SIG-M5 treated with dmso at 0.1 percent for 504 hours (cell line): ENCODE data around the gene LGALS9B.
"Not testable (repeated sequence)": the region's sequence is repeated elsewhere in the genome, so short reads cannot be mapped to it uniquely, and the experiment has no call there.

Source experiments
- DNase-seq: peaks from one replicate; lab custom pipeline; 2025; ENCODE audit not compliant: unreplicated experiment; lab: John Stamatoyannopoulos, UW

The LGALS9B gene

DNA sequence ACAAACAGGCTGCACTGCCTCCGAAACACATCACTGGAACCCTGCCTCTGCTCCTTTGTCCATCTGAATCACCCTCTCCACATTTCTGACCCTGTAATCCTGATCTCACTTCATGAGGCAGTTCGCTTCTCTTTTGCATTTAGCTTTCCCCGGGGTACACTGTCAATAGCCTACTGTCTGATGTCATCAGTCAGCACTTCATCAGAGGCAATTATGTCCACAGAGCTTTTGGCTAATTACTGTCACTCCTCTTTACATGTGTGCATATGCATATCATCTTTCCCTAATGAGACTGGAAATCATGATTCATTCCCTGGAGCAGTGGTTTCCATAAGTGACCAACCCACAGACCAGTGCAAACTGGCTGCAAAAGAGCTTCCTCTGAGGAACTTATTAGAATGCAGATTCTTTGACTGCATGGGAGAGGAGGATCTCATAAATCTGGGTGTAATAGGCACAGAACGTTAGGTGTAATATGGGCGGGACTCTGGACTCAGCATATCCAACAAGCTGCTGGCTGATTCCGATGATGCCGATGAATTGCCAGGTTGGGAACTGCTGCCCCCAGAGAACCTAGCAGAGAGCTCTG is 49.8 kb downstream of the LGALS9B start:
- not testable (repeated sequence) for DNase-seq

- not testable (repeated sequence) for DNase-seq
Measured at GRCh38 chr17:20416381-20416911, 50.9 kb downstream of the LGALS9B start.

DNA sequence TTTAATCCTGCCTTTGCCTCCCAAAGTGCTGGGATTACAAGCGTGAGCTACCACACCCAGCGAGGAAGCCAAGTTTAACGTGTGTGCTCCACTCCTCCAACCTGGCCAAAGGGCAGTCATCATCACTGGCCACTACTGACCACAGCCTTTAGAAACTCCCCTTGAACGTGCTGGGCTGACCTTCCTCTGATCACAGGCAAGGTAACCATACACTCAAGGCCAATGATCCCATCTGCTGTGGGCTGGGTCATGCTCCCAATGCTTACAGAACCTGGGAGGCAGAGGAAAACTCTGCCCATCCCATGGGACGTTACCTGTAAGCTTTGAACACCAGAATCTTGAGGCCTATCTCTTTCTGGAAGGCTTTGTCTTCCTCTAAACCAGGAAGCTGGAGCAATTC is 51.9 kb downstream of the LGALS9B start:
- not testable (repeated sequence) for DNase-seq

- DNase-seq: not testable (repeated sequence)
Measured at GRCh38 chr17:20401306-20402022, 65.9 kb downstream of the LGALS9B start.

- not testable (repeated sequence) for DNase-seq
Measured at GRCh38 chr17:20400559-20401305, 66.6 kb downstream of the LGALS9B start.
